Thoracic aorta (tissue), 2 donors: ENCODE data around the gene TRPV6. TPM values are rescaled to one million over a fixed set of nuclear protein-coding genes. Genes with fewer than 3 reads are reported as not detected.

ENCODE experiments used
- ATAC-seq: fragments of 150-250 bp; one replicate; pipeline ENCODE4 v1.8.0; 2017; ENCODE audit warnings: low read depth; ENCODE audit not compliant: insufficient number of reproducible peaks, low FRiP score
- DNase-seq: peaks from one replicate; pipeline ENCODE4 v3.0.0-alpha.2; 2020; ENCODE audit warnings: low spot score
- H3K27ac ChIP-seq, 2 donors: fragments of 200-600 bp; sonication (generic); 1 replicate in 1 of 2; 2 replicates in 1 of 2; pipeline ENCODE4 v1.5.1; 2016; ENCODE audit warnings: mild to moderate bottlenecking in 2 of 2, moderate library complexity in 2 of 2
- H3K27me3 ChIP-seq: fragments of 200-600 bp; sonication (generic); replicated peaks from 2 replicates; pipeline ENCODE4 v1.6.0; 2016; ENCODE audit warnings: mild to moderate bottlenecking; ENCODE audit not compliant: insufficient read depth
- H3K36me3 ChIP-seq: fragments of 200-600 bp; sonication (generic); one replicate; pipeline ENCODE4 v1.5.1; 2016
- H3K4me1 ChIP-seq, 2 donors: fragments of 200-600 bp; sonication (generic); 1 replicate in 1 of 2; 2 replicates in 1 of 2; pipeline versions ENCODE4 v1.5.1 to v1.6.0; 2016; ENCODE audit warnings: low read depth in 2 of 2, mild to moderate bottlenecking in 1 of 2; ENCODE audit not compliant: control insufficient read depth in 1 of 2
- H3K4me3 ChIP-seq: fragments of 200-600 bp; sonication (generic); 2 replicates; pipeline ENCODE4 v1.5.1; 2016; ENCODE audit warnings: mild to moderate bottlenecking
- H3K9me3 ChIP-seq: fragments of 200-600 bp; sonication (generic); 2 replicates; pipeline ENCODE4 v1.5.1; 2016
- CTCF ChIP-seq: fragments of 200-600 bp; sonication (generic); IDR thresholded peaks from one replicate; pipeline ENCODE4 v1.5.1; 2019; ENCODE audit warnings: antibody characterized with exemption
- total RNA-seq, 2 donors: library from RNA; depleted of rRNA; stranded (reverse); fragments of >200 nt; gene quantifications; one replicate each; pipeline versions ENCODE4 v1.1.0 to v1.2.3, GENCODE V29; 2016

TRPV6 gene
- total RNA-seq, 2 donors from 2014 or later, result not detected

- Histone ChIP-seq H3K36me3 (no peaks in the 10 kb centered on the region), H3K9me3 (no peaks in the 10 kb centered on the region), H3K4me3 (no peak overlapping the region), H3K27ac (no peak overlapping the region), H3K27me3 (no peaks in the 10 kb centered on the region), H3K4me1 (no peaks in the 10 kb centered on the region)
- ATAC-seq, result no peak
- TF ChIP-seq CTCF, result no peak
- DNase-seq, result no peak
Observed at GRCh38 chr7:142901426-142902259, 16.1 kb upstream of the TRPV6 start.

- Histone ChIP-seq H3K27ac (no peak overlapping the region), H3K27me3 (no peaks in the 10 kb centered on the region), H3K4me1 (no peaks in the 10 kb centered on the region), H3K36me3 (no peaks in the 10 kb centered on the region), H3K4me3 (no peak overlapping the region), H3K9me3 (no peaks in the 10 kb centered on the region)
- ATAC-seq, result no peak
- TF ChIP-seq CTCF, result no peak
- no peak for DNase-seq
Observed at GRCh38 chr7:142899661-142900060, 14.1 kb upstream of the TRPV6 start.

- Histone ChIP-seq H3K36me3 (no peaks in the 10 kb centered on the region), H3K27me3 (no peaks in the 10 kb centered on the region), H3K27ac (no peak overlapping the region), H3K4me3 (no peak overlapping the region), H3K9me3 (no peaks in the 10 kb centered on the region), H3K4me1 (no peaks in the 10 kb centered on the region)
- DNase-seq (no peak), ATAC-seq (no peak)
- no peak for TF ChIP-seq CTCF
Observed at GRCh38 chr7:142898377-142899170, 13.0 kb upstream of the TRPV6 start.

- TF ChIP-seq CTCF, result no peak
- no peak overlapping the region for H3K4me3 ChIP-seq
- H3K27ac ChIP-seq, result no peak overlapping the region
- no peaks in the 10 kb centered on the region for H3K36me3 ChIP-seq
- no peaks in the 10 kb centered on the region for H3K9me3 ChIP-seq
- no peaks in the 10 kb centered on the region for H3K4me1 ChIP-seq
- no peak for DNase-seq
- H3K27me3 ChIP-seq, result no peaks in the 10 kb centered on the region
- no peak for ATAC-seq
Observed at GRCh38 chr7:142897691-142898090, 12.1 kb upstream of the TRPV6 start.

GRCh38 chr7:142896741-142897379, 11.3 kb upstream of the TRPV6 start:
- ATAC-seq (no peak), DNase-seq (no peak)
- no peaks in the 10 kb centered on the region for H3K9me3 ChIP-seq
- no peak overlapping the region for H3K4me3 ChIP-seq
- no peak overlapping the region for H3K27ac ChIP-seq
- no peaks in the 10 kb centered on the region for H3K4me1 ChIP-seq
- no peaks in the 10 kb centered on the region for H3K36me3 ChIP-seq
- no peaks in the 10 kb centered on the region for H3K27me3 ChIP-seq
- no peak for TF ChIP-seq CTCF
